HepG2 (cell line): ENCODE results near the gene SLC25A11. TPM values are rescaled to one million over a fixed set of nuclear protein-coding genes. Genes with fewer than 3 reads are reported as not detected.

Experiments used
- DMAP1 ChIP-seq: IDR thresholded peaks from 2 replicates; pipeline ENCODE4 v1.6.1; 2016
- ELF1 ChIP-seq: sonication (generic); formaldehyde crosslinking; IDR thresholded peaks from 2 replicates; pipeline ENCODE4 v1.4.0; 2020; ENCODE audit warnings: missing genetic modification reagents
- ELF4 ChIP-seq: sonication (generic); formaldehyde crosslinking; IDR thresholded peaks from 2 replicates; pipeline ENCODE4 v1.5.0; 2020; ENCODE audit warnings: missing genetic modification reagents, mild to moderate bottlenecking, moderate library complexity, borderline replicate concordance
- HNRNPLL ChIP-seq: fragments of 200-400 bp; formaldehyde crosslinking; IDR thresholded peaks from 2 replicates; pipeline ENCODE4 v1.6.1; 2017; ENCODE audit warnings: mild to moderate bottlenecking, low read depth, low read length; ENCODE audit not compliant: poor library complexity, severe bottlenecking
- KLF16 ChIP-seq, 2 experiments: sonication (generic) in 1 of 2; formaldehyde crosslinking in 1 of 2; IDR thresholded peaks; 2 replicates each; pipeline versions ENCODE4 v1.6.1 to v1.8.0; 2016 to 2023; ENCODE audit warnings: missing genetic modification reagents in 2 of 2, missing compliant biosample characterization in 1 of 2
- LRRFIP1 ChIP-seq: sonication (generic); formaldehyde crosslinking; conservative IDR thresholded peaks from 2 replicates; pipeline ENCODE4 v1.4.0; 2020; ENCODE audit warnings: missing genetic modification reagents
- MATR3 ChIP-seq: sonication (generic); formaldehyde crosslinking; IDR thresholded peaks from 2 replicates; pipeline ENCODE4 v1.4.0; 2020; ENCODE audit warnings: missing genetic modification reagents
- MIER2 ChIP-seq: IDR thresholded peaks from 2 replicates; pipeline ENCODE4 v1.6.1; 2016; ENCODE audit warnings: missing biosample characterization, missing genetic modification reagents
- MYC ChIP-seq: sonication (generic); formaldehyde crosslinking; IDR thresholded peaks from 2 replicates; pipeline ENCODE4 v1.9.0; 2021; ENCODE audit warnings: missing genetic modification reagents, borderline replicate concordance
- NAIF1 ChIP-seq: sonication (generic); formaldehyde crosslinking; IDR thresholded peaks from 2 replicates; pipeline ENCODE4 v1.5.0; 2020; ENCODE audit warnings: mild to moderate bottlenecking, missing genetic modification reagents, borderline replicate concordance
- NCOR1 ChIP-seq: fragments of 200-600 bp; sonication (generic); IDR thresholded peaks from 2 replicates; pipeline ENCODE4 v1.7.0; 2017; ENCODE audit warnings: antibody characterized with exemption, low read length, borderline replicate concordance
- NFE2L1 ChIP-seq: sonication (generic); formaldehyde crosslinking; IDR thresholded peaks from 2 replicates; pipeline ENCODE4 v1.4.0; 2020; ENCODE audit warnings: missing genetic modification reagents, mild to moderate bottlenecking, borderline replicate concordance
- SALL2 ChIP-seq: sonication (generic); formaldehyde crosslinking; IDR thresholded peaks from 2 replicates; pipeline ENCODE4 v1.8.1; 2023; ENCODE audit warnings: mild to moderate bottlenecking, missing genetic modification reagents, inconsistent platforms
- SETDB1 ChIP-seq: sonication (generic); formaldehyde crosslinking; IDR thresholded peaks from 2 replicates; pipeline ENCODE4 v1.5.1; 2020; ENCODE audit warnings: missing genetic modification reagents, mild to moderate bottlenecking, borderline replicate concordance
- SOX13 ChIP-seq, 3 experiments: fragments of 450-650 bp in 1 of 3; sonication (generic) in 1 of 3; formaldehyde crosslinking in 1 of 3; IDR thresholded peaks in 2 of 3; conservative IDR thresholded peaks in 1 of 3; 2 replicates each; pipeline versions ENCODE4 v1.5.0 to v1.6.1; 2016 to 2020; ENCODE audit warnings: antibody characterized with exemption in 1 of 3, mild to moderate bottlenecking in 1 of 3, missing compliant biosample characterization in 1 of 3, missing genetic modification reagents in 1 of 3, moderate library complexity in 1 of 3
- STAT5B ChIP-seq: sonication (generic); formaldehyde crosslinking; IDR thresholded peaks from 2 replicates; pipeline ENCODE4 v1.4.0; 2020; ENCODE audit warnings: missing genetic modification reagents
- ZBTB49 ChIP-seq: sonication (generic); formaldehyde crosslinking; IDR thresholded peaks from 2 replicates; pipeline ENCODE4 v1.4.0; 2020; ENCODE audit warnings: missing genetic modification reagents, borderline replicate concordance
- ZNF224 ChIP-seq: sonication (generic); formaldehyde crosslinking; IDR thresholded peaks from 2 replicates; pipeline ENCODE4 v1.5.0; 2020; ENCODE audit warnings: mild to moderate bottlenecking, missing genetic modification reagents
- ZNF234 ChIP-seq: sonication (generic); formaldehyde crosslinking; conservative IDR thresholded peaks from 2 replicates; pipeline ENCODE4 v1.5.1; 2020; ENCODE audit warnings: mild to moderate bottlenecking, missing genetic modification reagents
- ZNF24 ChIP-seq: fragments of 450-650 bp; IDR thresholded peaks from 2 replicates; pipeline ENCODE4 v1.6.1; 2017; ENCODE audit warnings: antibody characterized with exemption, mild to moderate bottlenecking
- ZNF510 ChIP-seq: sonication (generic); formaldehyde crosslinking; IDR thresholded peaks from 2 replicates; pipeline ENCODE4 v1.4.0; 2020; ENCODE audit warnings: low read depth, mild to moderate bottlenecking, missing genetic modification reagents
- ZNF567 ChIP-seq: sonication (generic); formaldehyde crosslinking; IDR thresholded peaks from 2 replicates; pipeline ENCODE4 v1.8.1; 2023; ENCODE audit warnings: mild to moderate bottlenecking, missing genetic modification reagents, borderline replicate concordance
- ZNF652 ChIP-seq: IDR thresholded peaks from 2 replicates; pipeline ENCODE4 v1.6.1; 2016; ENCODE audit warnings: low read depth, borderline replicate concordance
- ZNF746 ChIP-seq: sonication (generic); formaldehyde crosslinking; IDR thresholded peaks from 2 replicates; pipeline ENCODE4 v1.8.0; 2022; ENCODE audit warnings: mild to moderate bottlenecking, missing genetic modification reagents
- ZNF768 ChIP-seq: sonication (generic); formaldehyde crosslinking; IDR thresholded peaks from 2 replicates; pipeline ENCODE4 v1.4.0; 2020; ENCODE audit warnings: missing genetic modification reagents
- ZSCAN31 ChIP-seq: sonication (generic); formaldehyde crosslinking; IDR thresholded peaks from 2 replicates; pipeline ENCODE4 v1.5.0; 2020; ENCODE audit warnings: low read depth, mild to moderate bottlenecking, missing genetic modification reagents
- polyA plus RNA-seq, 8 experiments: library from polyadenylated mRNA; depleted of rRNA in 3 of 8; stranded (reverse) in 7 of 8; unstranded in 1 of 8; fragments of >200 nt; fragmentation: Illumina TruSeq in 4 of 8; extraction: Trizol in 4 of 8; gene quantifications; 2 replicates each; pipeline versions ENCODE4 v1.2.1 to v1.2.3, GENCODE V29; 2011 to 2016; ENCODE audit warnings: low read depth in 4 of 8, missing spikeins in 1 of 8, mixed read lengths in 1 of 8; ENCODE audit not compliant: insufficient read depth in 1 of 8
- total RNA-seq, 5 experiments: library from RNA; depleted of rRNA; stranded (reverse); fragments of >200 nt; fragmentation: Illumina TruSeq; extraction: Trizol; gene quantifications; 2 replicates each; pipeline ENCODE4 v1.2.3, GENCODE V29; 2016; ENCODE audit warnings: low read depth in 1 of 5

SLC25A11 gene
- total and polyA plus RNA-seq, 2 of the 13 experiments (the other 11 are each of a cell fraction or from before 2014, with no cell fraction given) = 35.4 to 47.2 TPM

- no peak for TF ChIP-seq SOX13 (IDR thresholded peaks at IDR 0.05)
- no peak for TF ChIP-seq SOX13 (CRISPR knock-in tag; conservative IDR thresholded peaks at IDR 0.05 in 1 of 2, IDR thresholded peaks at IDR 0.05 in 1 of 2)
- TF ChIP-seq ZNF768 (CRISPR knock-in tag) = no peak; the same call in 1 of the 2 replicates
- no peak for TF ChIP-seq NCOR1
- TF ChIP-seq SALL2 (CRISPR knock-in tag) = no peak; the same call in 1 of the 2 replicates
- no peak for TF ChIP-seq HNRNPLL
- TF ChIP-seq ZNF652 (CRISPR knock-in tag) = no peak
- no peak for TF ChIP-seq STAT5B (CRISPR knock-in tag)
- TF ChIP-seq LRRFIP1 = no peak
- TF ChIP-seq ELF4 = peak; percentile 68; the same call in 1 of the 2 replicates
- TF ChIP-seq ELF1 = peak; percentile 78
- TF ChIP-seq NFE2L1 (CRISPR knock-in tag) = no peak
- no peak for TF ChIP-seq NAIF1 (CRISPR knock-in tag)
- TF ChIP-seq SETDB1 (CRISPR knock-in tag) = no peak
- no peak for TF ChIP-seq ZNF510 (CRISPR knock-in tag)
- no peak for TF ChIP-seq MIER2 (CRISPR knock-in tag)
- peak in 1 of 2 experiments; percentile 71; a peak in 2 of 4 replicates for TF ChIP-seq KLF16 (CRISPR knock-in tag; IDR thresholded peaks at IDR 0.05)
- 0 out of 2 replicates have a peak, but pooled peaks have one; percentile 43 for TF ChIP-seq ZSCAN31 (CRISPR knock-in tag)
- 0 out of 2 replicates have a peak, but pooled peaks have one; percentile 20 for TF ChIP-seq ZNF224
- TF ChIP-seq MATR3 (CRISPR knock-in tag) = no peak
- no peak; the same call in 1 of the 2 replicates for TF ChIP-seq ZNF746 (CRISPR knock-in tag)
- no peak; the same call in 1 of the 2 replicates for TF ChIP-seq ZNF234 (CRISPR knock-in tag)
- TF ChIP-seq MYC (CRISPR knock-in tag) = peak; percentile 66; the same call in 1 of the 2 replicates
- 0 out of 2 replicates have a peak, but pooled peaks have one; percentile 78 for TF ChIP-seq ZNF567 (CRISPR knock-in tag)
- TF ChIP-seq DMAP1 (CRISPR knock-in tag) = 0 out of 2 replicates have a peak, but pooled peaks have one; percentile 35
- no peak for TF ChIP-seq ZBTB49 (CRISPR knock-in tag)
- no peak for TF ChIP-seq ZNF24
Measured at GRCh38 chr17:4947411-4948165, 7.7 kb upstream of the SLC25A11 start (continued).
